HG02588 (cell line): ENCODE data around the gene GNAS-AS1.
"Not testable (repeated sequence)": the region's sequence is repeated elsewhere in the genome, so short reads cannot be mapped to it uniquely, and the experiment has no call there.

Experiments used
- ATAC-seq: cut with Tn5 transposase; IDR thresholded peaks from one replicate; pipeline ENCODE4 v1.9.1; 2021; ENCODE audit warnings: mild to moderate bottlenecking, moderate library complexity; ENCODE audit not compliant: unreplicated experiment

The GNAS-AS1 gene

DNA sequence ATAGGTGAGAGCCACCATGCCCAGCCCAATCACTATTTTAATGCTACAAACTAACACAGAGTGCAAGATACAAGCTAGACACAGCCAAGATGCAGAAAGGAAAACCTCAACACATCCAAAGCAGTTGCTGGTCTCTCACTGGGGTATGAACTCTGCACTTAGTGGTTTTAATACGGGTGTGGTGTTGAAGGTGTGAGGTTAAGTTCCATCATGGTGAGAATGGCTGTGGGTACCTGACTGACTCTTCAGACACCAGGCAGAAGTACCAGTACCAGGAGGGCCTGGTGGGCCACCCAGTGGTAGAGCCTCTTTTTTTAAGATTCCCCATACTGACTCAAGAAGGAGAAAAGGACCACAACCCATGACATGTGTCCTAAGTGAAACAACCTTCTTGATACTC lies 13.0 kb downstream of the GNAS-AS1 start:
- ATAC-seq: no peak

DNA sequence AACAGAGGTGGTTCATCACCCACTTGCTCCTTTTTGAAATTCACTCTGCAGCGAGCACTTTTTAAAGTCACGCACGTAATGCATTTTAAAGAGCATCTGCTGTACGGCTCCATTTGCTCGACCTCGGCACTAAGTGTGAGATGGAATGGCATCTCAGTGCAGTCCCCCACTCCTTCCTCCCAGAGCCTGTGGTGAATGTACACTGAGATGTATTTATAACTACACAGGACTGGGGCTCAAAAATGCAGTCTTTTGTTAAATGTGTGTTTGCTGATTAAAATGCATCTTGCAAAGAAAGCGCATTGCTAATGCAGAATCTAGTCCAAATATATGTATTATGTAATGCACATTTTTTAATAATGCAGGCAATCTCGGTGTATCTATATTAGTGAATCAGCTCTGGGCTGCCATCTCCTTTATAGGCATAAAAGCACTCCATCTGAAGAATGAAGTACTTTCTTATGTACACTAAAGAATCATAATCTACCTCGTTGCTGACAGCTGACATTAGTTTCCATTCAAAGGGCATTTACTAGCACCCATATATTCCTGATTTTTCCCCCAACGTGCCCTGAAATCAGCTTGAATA lies 14.0 kb downstream of the GNAS-AS1 start:
- no peak for ATAC-seq

DNA sequence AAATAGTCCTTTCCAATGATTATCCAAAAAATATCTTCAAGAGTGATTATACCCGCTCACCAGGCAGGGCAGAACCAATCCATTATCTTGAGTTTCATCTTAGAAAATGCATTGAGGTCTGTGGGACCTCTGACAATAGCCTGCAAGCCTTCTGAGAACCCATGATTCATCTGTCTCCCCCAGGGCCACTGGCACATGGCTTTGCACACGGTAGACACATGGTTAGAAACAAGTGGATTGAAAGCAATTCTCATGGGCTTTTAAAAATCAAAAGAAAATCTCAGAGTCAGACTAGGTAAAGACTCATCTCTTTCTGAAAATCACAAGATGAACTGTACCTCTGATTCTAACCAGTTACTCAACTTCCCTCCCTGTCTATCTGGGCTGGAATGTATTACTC lies 15.5 kb downstream of the GNAS-AS1 start:
- no peak for ATAC-seq

DNA sequence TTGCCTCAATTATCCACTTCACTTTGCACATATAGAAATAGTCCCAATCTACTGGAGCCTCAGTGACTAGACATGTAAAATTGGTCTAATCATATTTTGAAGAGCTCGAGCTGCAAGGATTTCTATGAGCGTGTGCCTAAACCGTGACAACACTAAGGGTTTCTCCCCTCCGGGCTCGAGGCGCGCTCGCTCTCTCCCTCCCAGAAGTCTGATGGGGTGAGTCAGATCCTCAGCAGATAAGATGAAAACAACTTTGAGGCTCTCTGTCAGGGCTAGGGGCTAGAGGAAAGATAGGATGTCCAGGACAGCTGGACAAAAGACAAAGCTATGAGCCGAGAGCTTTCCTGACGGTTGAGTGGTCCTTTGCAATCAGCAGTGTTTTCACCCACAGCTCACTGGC lies 16.8 kb downstream of the GNAS-AS1 start:
- ATAC-seq: no peak

DNA sequence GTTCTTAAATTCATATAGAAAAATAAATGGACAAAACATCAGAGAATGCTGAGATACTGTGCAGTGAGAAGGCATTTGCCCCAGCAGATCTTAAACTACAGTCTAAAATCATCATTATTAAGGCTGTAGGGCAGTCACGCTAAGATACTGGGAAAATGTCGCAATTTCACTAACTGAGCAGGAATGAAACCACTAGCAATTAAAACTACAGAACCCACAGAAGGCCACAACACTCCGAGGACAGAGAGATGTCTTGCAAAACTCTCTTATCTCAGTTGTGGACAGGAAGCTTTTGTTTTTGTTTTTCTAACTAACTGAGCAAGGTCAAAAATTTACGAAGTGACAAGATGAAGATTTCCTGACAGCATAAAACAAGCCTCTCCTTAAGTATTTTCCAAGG lies 18.2 kb downstream of the GNAS-AS1 start:
- no peak for ATAC-seq

DNA sequence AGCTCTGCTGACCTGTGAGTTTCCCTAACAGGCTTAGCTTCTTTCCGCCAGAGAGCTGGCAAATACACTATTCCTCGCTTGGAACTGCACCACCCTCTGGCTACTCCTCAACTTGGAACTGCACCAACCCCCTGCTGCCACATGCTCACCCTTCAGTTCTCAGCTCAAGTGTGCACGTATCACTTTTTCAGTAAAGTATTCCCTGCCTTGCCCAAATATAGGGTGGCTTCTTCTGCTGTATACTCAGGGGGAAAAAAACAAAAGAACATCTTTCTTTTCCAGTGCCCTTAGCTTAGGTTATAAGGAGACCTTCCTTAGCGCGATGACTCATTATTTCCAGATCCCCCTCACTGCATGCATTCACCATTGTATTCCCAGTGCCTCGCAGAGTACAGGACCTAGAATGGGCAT lies 21.2 kb downstream of the GNAS-AS1 start:
- ATAC-seq: no peak

DNA sequence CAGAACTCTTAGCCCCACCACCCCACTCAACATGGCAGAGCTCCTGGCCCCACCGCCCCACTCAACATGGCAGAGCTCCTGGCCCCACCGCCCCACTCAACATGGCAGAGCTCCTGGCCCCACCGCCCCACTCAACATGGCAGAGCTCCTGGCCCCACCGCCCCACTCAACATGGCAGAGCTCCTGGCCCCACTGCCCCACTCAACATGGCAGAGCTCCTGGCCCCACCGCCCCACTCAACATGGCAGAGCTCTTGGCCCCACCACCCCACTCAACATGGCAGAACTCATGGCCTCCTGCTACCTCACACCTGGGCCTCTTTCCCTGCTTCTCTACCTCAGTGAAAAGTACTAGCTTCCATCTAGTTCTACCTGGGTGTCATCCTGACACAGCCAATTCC lies 21.9 kb downstream of the GNAS-AS1 start:
- ATAC-seq: not testable (repeated sequence)

DNA sequence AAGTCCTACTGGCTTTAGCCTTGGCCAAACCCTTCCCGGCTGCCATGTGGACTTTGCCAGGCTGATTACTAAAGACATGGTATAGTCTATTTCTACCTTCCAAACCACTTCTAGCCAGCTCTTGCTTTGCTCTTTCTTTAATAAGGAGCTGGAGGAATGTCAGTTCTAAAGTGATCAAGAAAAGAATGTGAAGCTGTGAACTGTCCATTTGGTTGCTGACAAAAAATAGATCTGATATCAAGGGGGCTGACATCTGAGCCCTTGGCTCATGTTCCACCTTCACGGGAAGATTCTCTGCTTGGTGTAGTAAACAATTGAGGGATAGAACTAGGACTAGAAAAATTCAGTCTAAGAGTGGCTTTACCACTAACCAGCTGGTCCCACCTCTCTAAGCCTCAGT lies 22.6 kb downstream of the GNAS-AS1 start:
- no peak for ATAC-seq

DNA sequence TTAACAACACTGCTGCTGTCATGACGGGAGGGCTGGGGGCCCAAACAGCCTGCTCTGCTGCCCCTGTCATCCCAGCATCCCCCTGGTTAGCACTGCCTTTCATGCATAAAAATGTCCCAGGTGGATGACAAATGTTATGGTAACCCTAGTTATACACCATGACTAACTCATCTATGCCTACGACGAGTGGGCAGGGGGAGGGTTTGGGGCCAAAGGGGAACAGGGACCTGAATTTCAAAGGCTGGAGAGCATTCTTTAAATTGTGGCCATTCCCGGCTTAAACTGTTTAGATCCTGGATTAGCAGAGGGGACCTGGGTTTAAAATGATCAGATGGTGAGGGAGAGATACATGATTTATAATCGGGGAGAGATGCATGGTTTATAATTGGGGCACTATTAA lies 24.4 kb downstream of the GNAS-AS1 start:
- ATAC-seq: no peak

DNA sequence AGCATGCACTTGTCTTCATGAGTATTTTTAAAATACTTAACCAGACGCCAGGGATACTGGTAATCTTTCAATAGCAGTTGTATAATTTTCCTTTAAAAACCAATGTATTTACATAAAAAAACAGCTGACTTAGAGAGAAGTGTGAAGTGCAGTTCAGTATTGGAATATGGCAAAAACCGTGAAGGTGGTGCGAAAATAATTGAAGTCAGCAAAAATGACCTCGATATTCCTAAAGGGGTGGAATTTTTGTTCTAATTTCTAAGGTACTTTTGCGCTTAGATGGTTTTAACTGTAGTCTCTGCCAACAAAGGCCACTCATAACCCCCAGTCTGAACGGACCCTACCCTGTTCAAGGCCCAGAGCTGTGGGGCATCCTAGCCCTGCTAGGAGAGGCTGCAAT lies 25.3 kb downstream of the GNAS-AS1 start:
- ATAC-seq: no peak

DNA sequence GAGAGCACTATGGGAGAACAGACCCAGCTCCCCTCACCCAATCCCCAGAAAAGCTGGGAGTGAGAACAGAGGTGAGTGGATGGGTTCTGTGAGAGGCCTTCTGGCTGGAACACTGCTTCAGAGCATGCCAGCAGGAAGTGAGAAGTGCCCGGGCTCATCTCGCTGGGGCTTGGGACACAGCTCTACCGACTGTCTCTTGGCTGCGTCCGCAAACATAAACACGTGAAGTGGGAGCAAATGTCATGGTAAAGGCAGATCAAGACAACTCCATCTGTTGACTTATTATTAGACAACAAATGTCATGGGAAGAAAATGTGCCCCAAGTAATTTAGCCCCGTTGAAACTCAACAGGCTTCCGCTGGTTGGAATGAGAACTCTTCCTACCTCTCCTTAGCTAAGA lies 25.9 kb downstream of the GNAS-AS1 start:
- ATAC-seq: no peak

DNA sequence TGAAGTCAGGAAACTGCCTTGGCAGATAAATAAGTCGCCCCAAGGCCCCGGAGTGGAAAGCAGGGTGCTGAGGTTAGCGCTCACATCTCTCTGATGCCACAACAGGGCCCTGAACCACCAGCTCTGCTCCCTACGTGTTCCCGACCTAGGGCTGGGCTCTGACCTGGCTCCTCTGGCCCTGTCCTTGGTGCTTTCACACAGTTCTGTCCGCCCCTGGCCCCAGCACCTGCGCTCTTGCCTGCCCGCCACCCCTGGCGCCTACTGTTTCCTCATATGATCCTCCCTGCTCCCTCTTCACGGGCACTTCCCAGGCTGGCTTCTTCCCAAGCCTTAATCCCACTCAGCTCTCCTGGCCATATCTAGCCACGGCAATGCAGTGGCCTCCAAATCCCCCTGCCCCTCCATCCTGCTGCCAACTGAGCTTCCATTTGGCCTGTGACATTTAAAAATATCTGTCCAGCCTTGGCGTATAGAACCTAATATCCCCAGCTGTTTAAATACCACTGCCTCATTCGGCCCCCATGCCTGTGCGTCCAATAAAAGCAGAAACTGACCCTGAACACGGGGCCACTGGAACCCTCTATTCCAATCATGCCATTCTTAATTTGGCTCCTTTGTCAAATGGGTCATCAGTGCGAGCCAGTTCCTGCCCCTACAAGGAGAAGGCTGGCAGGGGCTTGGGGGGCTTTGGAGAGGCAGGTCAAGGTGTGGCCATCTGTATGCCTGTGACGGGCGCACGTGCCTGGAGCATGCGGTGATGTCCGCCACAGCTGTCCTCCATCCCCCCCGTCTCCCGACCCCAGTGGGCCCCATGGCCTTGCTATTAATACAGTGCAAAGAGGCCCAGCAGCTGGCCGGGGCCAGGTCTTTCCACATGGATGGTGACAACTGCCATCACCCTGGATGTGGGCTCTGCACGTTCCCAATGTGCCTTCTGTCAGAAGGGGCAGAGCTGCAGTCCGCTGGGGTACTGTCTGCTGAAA lies 27.7 kb downstream of the GNAS-AS1 start:
- ATAC-seq: no peak

DNA sequence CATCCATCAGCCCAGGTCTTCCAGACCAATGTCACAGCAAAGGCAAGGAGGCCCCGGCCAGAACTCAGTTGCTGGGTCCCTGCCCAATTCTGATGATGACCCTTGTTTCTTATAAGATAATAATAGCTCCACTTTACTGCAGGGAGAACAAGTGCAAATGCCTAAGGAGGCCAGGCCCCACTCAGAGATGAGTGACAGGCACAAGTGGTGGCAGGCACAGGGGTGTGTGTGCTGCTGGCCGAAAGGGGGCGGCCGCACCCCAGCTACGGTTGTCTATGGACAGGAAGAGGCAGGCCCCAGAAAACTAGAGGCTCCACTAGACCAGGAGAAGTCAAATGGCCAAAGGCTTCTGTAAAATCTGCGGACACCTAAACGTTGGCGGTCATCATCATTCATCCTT lies 28.6 kb downstream of the GNAS-AS1 start:
- ATAC-seq: no peak

DNA sequence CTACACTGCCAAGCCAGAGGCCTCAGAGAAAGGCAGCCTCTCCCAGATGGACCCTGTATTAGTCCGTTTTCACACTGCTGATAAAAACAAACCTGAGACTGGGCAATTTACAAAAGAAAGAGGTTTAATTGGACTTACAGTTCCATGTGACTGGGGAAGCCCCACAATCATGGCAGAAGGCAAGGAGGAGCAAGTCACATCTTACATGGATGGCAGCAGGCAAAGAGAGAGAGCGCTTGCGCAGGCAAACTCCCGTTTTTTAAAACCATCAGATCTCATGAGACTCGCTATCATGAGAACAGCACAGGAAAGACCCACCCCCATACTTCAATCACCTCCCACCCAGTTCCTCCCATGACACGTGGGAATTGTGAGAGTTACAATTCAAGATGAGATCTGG lies 30.2 kb downstream of the GNAS-AS1 start:
- not testable (repeated sequence) for ATAC-seq

DNA sequence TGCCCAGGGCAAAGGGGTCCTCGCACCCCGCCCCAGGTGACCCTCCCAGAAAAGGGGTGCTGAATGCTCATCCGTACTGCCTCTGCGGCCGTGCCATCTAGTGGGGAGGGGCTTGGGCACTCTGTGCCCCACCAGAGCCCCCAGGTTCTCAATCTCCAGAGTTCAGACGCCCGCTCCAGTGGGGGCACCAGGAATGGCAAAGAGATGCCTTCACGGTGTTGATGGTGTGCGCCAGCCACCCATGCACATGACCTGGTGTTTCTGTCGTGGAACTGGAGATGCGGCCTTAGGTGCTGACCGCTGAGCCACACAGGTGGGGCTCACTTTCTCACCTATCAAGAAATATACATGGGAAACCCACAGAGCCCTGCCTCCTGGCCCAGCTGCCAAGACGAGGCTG lies 30.8 kb downstream of the GNAS-AS1 start:
- ATAC-seq: no peak

DNA sequence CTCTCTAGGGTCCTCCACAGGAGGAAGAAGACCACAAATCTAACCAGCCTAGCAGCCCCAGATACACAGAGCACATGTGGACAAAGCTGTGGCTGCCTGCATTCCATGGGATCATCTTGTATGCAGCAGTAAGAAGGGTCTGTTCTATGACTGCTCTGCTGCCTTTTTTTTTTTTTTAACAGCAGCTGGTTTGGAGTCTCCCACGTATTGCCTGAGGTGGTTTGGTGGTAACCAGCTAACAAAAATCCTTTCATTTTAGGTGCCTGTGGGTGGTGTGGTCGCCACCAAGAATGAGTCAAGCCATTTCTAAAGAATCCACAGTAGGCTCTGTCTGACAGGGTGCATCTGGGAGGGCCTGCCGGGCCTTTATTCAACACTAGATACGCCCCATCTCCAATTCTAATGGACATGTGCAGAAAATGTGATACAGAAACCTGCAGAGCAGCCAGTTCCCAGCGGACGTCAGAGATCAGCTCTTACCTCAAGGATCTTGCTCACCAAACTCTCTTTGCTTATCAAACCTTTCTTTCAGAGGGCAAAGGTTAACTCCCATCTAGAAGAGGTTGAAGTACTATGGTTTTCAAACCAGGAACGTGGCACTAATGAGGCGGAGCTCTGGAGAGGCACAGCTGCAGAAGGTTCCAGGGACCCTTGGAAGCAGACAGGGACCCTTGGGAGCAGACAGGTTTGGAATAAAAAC lies 32.0 kb downstream of the GNAS-AS1 start:
- ATAC-seq: no peak

DNA sequence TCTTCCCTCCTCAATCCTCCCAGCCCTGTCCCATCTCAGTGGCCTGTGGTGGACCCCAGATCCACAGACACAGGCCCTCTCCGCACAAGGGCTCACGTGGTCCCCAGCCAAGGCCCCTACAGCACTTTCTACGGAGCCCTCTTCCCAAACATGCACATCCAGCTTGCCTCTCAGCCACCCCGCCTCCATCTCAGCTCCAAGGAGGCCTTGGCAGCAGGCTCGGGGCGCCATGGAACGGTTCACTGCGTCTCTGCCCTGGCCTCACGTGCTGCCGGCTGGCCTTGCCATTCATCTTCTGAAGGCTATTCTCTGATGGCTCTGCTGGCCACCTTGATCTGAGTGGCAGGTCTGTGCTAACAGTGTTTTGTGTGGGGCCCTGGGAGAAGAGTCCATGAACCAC lies 33.0 kb downstream of the GNAS-AS1 start:
- ATAC-seq: no peak

DNA sequence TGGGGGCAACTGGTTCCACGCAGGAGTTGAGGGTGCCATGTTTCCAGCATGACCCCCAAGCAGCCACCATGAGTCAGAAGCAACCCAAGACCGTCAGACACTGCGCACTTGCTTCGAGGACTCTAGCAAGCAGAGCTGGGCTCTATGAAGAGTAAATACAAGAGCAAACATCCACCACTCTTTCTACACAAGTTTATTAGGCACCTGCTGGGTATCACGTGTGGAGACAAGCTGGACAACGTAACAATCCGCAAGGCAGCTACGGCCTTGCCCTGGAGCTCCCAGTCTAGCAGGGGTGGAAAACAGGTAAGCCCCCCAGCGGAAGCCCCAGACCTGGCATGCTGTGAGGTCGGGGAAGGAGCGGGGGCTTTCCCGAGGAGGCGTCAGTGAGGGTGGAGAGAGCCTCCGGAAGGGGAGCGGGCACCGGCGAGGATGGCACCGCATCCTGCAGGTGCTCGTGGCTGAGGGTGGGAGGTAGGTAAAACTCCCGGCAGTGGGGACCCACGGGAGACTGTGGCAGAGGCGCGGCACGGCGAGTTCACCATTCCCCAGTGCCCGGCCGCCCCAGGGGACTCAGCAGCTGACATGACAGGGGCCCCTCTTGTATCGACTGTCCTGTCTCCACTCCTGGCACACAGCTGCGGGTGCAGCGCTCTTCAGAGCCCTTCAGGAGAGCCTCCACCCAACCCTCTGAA lies 33.6 kb downstream of the GNAS-AS1 start:
- ATAC-seq: no peak

DNA sequence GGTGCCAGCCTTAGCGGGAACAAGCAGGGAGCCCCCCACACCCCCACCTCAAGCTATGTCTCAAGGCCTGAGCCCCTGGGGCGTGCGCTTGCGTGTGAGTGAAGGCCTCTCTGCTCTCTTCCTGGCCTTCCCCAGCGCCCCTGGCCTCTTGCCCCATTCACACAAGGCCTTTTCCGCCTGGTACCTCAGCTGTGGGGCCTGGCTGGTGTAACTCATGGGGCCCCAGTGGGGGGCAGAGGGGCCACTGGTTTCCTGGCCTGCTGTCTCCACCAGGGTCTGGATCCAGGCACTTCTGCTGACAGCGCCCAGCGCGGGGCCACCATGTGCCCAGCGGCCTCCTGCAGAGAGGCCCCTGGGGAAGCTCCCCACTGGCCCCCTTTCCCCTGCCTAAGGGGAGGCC lies 34.7 kb downstream of the GNAS-AS1 start:
- ATAC-seq: no peak

DNA sequence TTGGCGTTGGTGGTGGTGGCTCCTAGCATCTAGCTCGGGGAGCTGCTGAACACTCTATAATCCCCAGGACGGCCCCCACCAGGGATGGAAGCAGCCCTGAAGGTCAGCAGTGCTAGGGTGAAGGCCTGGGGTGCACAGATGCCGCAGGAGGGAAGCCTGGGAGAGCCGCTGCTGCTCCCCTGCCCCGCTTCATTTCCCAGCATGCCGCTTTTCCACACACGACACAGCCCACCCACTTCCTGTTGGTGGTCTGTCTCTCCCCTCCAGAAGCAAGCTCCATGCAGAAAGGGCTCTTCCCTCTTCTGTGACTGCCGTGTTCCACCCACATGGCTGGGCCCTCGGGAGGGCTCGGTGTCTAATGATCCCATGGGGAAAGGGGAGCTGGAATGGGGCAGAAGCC lies 35.3 kb downstream of the GNAS-AS1 start:
- ATAC-seq: no peak

DNA sequence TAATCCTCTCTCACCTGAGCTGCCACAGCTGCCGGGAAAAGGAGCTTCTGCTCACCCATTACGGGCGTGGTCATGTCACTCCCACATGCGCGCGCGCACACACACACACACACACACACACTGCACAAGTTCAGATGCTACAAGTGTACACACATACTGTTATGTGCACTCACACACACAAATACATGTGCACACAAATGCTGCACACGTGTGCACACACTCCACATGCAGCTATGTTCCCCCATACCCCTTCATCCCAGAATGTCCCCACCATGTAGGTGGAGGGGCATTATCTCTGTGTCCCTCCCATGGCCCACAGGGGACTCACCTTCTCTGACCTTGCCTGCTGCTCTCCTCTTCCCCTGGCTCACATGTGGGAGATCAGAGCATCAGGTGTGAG lies 37.3 kb downstream of the GNAS-AS1 start:
- ATAC-seq: no peak
